Activated T-cell treated with anti-CD3 and anti-CD28 coated beads, Interleukin-2, amount 50 U/mL, for 4 hours (primary cell): ENCODE measurements around the gene DCAF7. TPM values are rescaled to one million over a fixed set of nuclear protein-coding genes. Genes with fewer than 3 reads are reported as not detected.

Experiments used
- ATAC-seq, 2 donors: fragments of 200-7000 bp; cut with Tn5 transposase; one replicate each; pipeline ENCODE4 v1.10.0; 2021
- DNase-seq: peaks from one replicate; pipeline ENCODE4 v3.0.0-alpha.2; 2020
- H3K27me3 Mint-ChIP-seq: one replicate; pipeline ENCODE4 v1.8.0; 2021; ENCODE audit warnings: low read depth, mixed read lengths
- H3K36me3 Mint-ChIP-seq: one replicate; pipeline ENCODE4 v1.8.0; 2022; ENCODE audit warnings: mixed read lengths; ENCODE audit not compliant: insufficient read depth
- H3K4me1 Mint-ChIP-seq: one replicate; pipeline ENCODE4 v1.8.0; 2021; ENCODE audit warnings: low read depth, mixed read lengths
- H3K4me3 Mint-ChIP-seq: one replicate; pipeline ENCODE4 v1.8.0; 2021; ENCODE audit warnings: mild to moderate bottlenecking, moderate library complexity, mixed read lengths
- H3K9me3 Mint-ChIP-seq: one replicate; pipeline ENCODE4 v1.8.0; 2021; ENCODE audit warnings: mixed read lengths
- total RNA-seq, 3 donors: library from RNA; stranded (reverse); gene quantifications; one replicate each; pipeline ENCODE4 v1.2.1, GENCODE V29; 2021

DCAF7 gene
- total RNA-seq, 3 donors from 2014 or later: 82.1 to 89.7 (median 86.0) TPM

DNA sequence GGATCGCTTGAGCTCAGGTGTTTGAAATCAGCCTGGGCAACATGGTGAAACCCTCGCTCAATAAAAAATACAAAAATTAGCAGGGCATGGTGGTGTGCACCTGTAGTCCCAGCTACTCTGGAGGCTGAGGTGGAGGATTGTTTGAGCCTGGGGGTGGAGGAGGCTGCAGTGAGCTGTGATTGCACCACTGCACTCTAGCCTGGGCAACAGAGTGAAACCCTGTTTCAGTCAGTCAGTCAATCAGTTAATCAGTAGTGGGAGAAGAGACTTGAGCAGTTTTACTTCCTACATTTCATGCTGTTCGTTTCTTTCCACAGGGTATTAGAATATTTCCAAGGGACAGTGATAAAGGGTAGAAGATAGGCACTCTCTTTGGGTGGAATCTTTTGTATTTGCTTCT is 80.8 kb downstream of the DCAF7 start:
- Mint-ChIP-seq H3K27me3 (no peaks in the 10 kb centered on the region), H3K4me3 (no peak overlapping the region), H3K9me3 (no peaks in the 10 kb centered on the region), H3K4me1 (peaks cover 32% of the 10 kb centered on the region), H3K36me3 (peaks cover 14% of the 10 kb centered on the region)
- DNase-seq (no peak), ATAC-seq (no peak)

DNA sequence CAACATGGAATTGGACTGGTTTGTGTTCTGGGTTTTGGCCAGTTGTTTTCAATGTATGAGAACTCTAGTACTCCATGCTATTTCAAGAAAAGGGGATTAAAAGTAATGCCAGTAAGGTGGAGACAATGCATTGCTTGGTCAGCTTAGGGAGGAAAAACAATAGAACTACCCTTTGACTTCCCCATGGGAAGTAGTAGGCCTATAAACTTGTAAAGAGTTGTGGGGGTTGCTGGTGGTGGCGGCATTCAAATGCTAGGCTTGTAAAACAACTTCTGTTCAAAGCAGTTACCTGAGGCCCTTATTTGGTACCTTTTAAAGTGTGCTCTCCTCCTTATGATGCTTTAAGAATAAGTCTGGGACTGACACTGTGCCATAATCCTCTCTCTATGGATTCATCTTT is 81.3 kb downstream of the DCAF7 start:
- Mint-ChIP-seq H3K9me3 (no peaks in the 10 kb centered on the region), H3K4me3 (no peak overlapping the region), H3K36me3 (peaks cover 19% of the 10 kb centered on the region), H3K27me3 (no peaks in the 10 kb centered on the region), H3K4me1 (peaks cover 27% of the 10 kb centered on the region)
- no peak for ATAC-seq
- DNase-seq: no peak

DNA sequence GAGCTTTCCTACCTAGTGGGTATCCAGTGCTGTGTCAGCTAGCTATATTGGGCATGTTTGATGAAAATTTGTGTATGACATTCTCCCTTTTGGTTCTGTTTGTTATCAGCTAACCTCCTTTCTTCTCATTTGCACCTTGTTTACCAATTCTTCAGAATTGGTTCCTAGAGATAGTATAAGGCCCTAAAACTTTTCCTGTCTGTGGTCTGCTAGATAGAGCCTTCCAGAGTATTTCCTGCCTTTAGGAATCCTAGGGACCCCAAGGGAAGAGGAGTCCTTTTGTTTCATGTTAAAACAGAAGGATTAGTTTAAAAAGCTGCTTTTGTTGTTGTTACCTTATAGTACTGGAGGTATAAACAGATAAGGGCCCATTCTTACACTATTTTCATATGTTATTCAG is 83.5 kb downstream of the DCAF7 start:
- ATAC-seq (no peak), DNase-seq (no peak)
- H3K9me3 Mint-ChIP-seq: no peaks in the 10 kb centered on the region
- peaks cover 23% of the 10 kb centered on the region for H3K4me1 Mint-ChIP-seq
- no peak overlapping the region for H3K4me3 Mint-ChIP-seq
- H3K27me3 Mint-ChIP-seq: no peaks in the 10 kb centered on the region
- peaks cover 23% of the 10 kb centered on the region for H3K36me3 Mint-ChIP-seq

DNA sequence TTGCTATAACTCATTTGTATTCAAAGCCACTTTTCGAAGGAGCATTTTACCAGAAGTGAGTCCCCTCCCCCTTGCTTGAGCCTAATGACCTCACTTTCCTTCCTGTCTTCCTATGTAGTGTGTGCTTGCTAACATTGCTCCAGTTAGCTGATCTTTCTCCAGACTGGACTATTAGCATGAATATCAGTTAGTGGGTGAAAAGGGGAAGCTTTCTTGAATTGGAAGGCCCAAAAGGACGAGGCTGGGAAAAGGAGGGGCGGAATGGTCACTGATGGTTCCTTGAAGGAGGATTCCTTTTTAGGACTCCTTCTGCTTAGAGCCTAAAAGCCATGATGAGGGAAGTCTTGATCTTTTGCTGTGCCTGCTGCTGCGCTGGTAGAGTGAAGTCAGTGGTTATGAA is 83.9 kb downstream of the DCAF7 start:
- no peak overlapping the region for H3K4me3 Mint-ChIP-seq
- H3K36me3 Mint-ChIP-seq: peaks cover 25% of the 10 kb centered on the region
- H3K27me3 Mint-ChIP-seq: no peaks in the 10 kb centered on the region
- no peaks in the 10 kb centered on the region for H3K9me3 Mint-ChIP-seq
- ATAC-seq (no peak), DNase-seq (no peak)
- peaks cover 27% of the 10 kb centered on the region for H3K4me1 Mint-ChIP-seq

DNA sequence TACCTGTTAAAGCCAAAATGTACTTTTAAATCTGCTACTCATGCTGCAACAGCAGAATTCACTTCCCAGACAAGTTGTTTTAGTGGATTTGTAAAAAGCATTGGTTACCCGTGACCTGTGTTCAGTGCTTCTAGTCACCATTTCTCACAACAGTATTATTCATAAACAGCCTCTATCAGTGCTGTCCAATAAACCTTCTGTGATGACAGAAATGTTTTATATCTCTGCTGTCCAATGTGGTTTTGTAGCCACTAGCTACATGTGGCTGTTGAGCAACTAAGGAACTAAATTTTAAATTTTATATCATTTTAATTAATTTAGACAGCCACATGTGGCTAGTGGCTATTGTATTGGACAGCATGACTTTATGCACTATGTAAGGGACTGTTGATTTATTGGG is 84.5 kb downstream of the DCAF7 start:
- peaks cover 28% of the 10 kb centered on the region for H3K36me3 Mint-ChIP-seq
- H3K4me1 Mint-ChIP-seq: peaks cover 27% of the 10 kb centered on the region
- DNase-seq (no peak), ATAC-seq (no peak)
- no peaks in the 10 kb centered on the region for H3K9me3 Mint-ChIP-seq
- H3K27me3 Mint-ChIP-seq: no peaks in the 10 kb centered on the region
- H3K4me3 Mint-ChIP-seq: no peak overlapping the region

DNA sequence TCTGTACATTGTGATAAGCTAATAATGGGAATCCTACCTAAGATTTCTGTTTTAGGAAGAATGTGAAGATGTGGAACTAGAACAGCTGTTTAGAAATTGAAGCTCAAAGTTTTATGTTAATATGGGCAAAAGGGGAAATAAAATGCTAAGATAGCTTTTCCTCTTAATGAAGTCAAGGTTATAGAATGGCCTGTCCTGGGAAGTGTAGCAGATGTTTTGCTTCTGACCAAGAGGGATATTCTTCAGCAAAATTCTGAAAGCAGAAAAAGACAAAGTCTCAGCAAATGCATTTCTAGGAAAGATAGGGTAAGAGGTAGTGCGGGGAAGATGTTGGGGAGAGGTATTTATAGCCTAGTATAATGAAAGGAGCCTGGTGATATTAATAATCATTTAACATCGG is 85.0 kb downstream of the DCAF7 start:
- no peak overlapping the region for H3K4me3 Mint-ChIP-seq
- no peak for ATAC-seq

DNA sequence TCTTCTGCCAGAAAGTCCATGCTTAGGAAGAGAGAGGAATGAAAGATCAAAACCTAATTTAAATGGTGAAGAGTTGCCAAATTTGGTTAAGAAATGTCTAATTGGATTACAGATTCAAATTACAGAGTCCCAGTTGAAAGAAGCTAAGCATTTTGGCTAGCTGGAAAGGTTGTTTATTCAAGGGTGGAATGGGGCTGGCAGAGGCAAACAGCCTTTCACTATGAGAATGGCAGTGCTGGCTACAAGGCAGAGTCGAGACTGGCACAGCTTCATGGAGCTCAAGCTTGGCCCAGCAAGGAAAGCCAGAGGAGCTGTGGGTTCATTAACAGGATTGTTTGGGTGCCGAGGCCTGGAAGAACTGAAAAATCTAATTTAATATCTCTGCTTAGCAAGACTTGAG is 85.5 kb downstream of the DCAF7 start:
- ATAC-seq (no peak), DNase-seq (no peak)
- Mint-ChIP-seq H3K4me3 (no peak overlapping the region), H3K9me3 (no peaks in the 10 kb centered on the region), H3K36me3 (peaks cover 28% of the 10 kb centered on the region), H3K4me1 (peaks cover 24% of the 10 kb centered on the region), H3K27me3 (no peaks in the 10 kb centered on the region)

More for the DNA sequence above, 85.0 kb downstream of the DCAF7 start:
- peaks cover 28% of the 10 kb centered on the region for H3K36me3 Mint-ChIP-seq
- peaks cover 26% of the 10 kb centered on the region for H3K4me1 Mint-ChIP-seq
- no peak for DNase-seq
- H3K27me3 Mint-ChIP-seq: no peaks in the 10 kb centered on the region
- no peaks in the 10 kb centered on the region for H3K9me3 Mint-ChIP-seq

DNA sequence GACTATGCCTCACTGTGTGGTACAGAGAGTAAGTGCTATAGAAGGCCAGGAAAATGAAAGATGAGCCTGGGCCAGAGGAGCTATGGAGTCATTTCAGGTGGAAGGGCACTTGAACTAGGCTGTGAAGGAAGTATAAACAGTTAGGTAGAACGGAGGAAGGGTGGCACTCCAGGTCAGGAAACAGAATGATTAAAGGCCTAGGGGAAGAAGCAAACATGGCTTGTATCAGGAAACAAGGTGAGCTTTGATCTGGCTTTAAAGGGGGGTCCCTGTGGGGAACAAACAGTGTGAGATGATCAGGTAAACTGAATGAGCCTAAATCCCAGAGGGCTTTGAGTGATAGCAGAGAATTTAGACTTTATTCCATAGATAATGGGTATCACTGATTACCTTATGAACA is 88.8 kb downstream of the DCAF7 start:
- Mint-ChIP-seq H3K4me1 (peaks cover 13% of the 10 kb centered on the region), H3K4me3 (no peak overlapping the region), H3K9me3 (no peaks in the 10 kb centered on the region), H3K27me3 (no peaks in the 10 kb centered on the region), H3K36me3 (peaks cover 25% of the 10 kb centered on the region)
- ATAC-seq: no peak
- DNase-seq: no peak

DNA sequence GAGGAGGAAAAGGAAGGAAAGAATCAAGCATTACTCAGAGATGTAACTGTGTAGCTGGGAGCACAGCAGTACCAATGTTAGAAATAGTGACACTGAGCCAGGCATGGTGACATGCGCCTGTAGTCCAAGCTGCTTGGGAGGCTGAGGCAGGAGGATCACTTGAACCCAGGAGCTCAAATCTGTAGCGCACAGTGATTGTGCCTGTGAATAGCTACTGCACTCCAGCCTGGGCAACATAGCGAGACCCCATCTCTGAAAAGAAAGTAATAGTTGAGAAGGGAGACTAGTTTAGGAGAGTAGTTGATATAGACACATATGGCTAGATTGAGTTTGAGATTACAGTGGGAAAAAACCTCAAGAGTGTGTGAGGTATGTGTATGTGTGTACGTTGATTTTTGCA is 89.8 kb downstream of the DCAF7 start:
- no peaks in the 10 kb centered on the region for H3K9me3 Mint-ChIP-seq
- peaks cover 13% of the 10 kb centered on the region for H3K4me1 Mint-ChIP-seq

DNA sequence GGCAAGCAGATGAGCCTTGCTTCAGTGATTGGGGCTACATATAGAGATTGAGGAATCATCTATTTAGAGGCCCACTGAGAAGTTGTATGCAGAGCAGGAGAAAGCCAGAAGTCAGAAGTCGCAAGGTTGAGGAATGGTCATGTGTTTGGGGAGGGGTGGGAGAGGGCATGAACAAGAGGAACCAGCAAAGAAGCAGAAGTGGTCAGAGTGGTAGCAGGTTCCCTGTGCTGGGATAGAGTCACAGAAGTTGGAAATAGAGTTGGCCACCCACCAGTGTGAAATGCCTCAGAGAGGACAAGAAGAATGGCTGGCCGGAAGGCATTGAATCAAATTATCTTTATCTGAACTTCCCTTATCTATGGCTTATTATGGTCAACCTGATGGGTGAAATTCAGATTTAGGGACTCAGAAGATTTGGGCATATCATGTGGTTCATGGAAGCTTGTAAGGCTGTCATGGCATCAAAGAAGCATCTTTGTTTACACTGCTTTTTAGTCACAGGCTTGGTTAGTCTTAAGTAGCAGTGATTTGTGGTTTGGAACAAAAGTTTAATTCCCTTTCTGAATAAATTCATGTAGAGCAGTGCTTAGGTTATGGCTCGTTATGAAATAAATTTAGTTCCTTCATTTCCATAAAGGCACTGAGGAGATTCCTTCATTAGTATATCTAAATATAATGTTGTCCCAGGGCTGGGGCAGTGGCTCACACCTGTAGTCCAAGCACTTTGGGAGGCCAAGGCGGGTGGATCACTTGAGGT is 91.6 kb downstream of the DCAF7 start:
- ATAC-seq: no peak
- Mint-ChIP-seq H3K4me3 (no peak overlapping the region), H3K9me3 (no peaks in the 10 kb centered on the region), H3K4me1 (peaks cover 23% of the 10 kb centered on the region), H3K27me3 (no peaks in the 10 kb centered on the region), H3K36me3 (peaks cover 24% of the 10 kb centered on the region)
- no peak for DNase-seq

More for the DNA sequence above, 89.8 kb downstream of the DCAF7 start:
- DNase-seq: no peak
- ATAC-seq: no peak
- Mint-ChIP-seq H3K4me3 (no peak overlapping the region), H3K27me3 (no peaks in the 10 kb centered on the region), H3K36me3 (peaks cover 27% of the 10 kb centered on the region)

Other genes with a start within 250 kb of the DCAF7 start
- gene CYB561, start 104.2 kb upstream of the DCAF7 start, total RNA-seq: 1 to 10 TPM; 6.4 to 9.9 (median 8.8) TPM
- under 1 TPM; 0.10 to 0.32 (median 0.24) TPM for gene ACE, start 73.4 kb upstream of the DCAF7 start, total RNA-seq
- not detected for gene KCNH6, start 27.1 kb upstream of the DCAF7 start, total RNA-seq
- gene TACO1, start 50.4 kb downstream of the DCAF7 start, total RNA-seq: 10 to 100 TPM; 38.9 to 47.0 (median 40.7) TPM
- 10 to 100 TPM; 17.9 to 21.6 (median 17.9) TPM for gene MAP3K3, start 71.9 kb downstream of the DCAF7 start, total RNA-seq
- gene LIMD2, start 149.6 kb downstream of the DCAF7 start, total RNA-seq: 100 to 1,000 TPM; 119 to 169 (median 146) TPM
- gene STRADA, start 191.3 kb downstream of the DCAF7 start, total RNA-seq: 10 to 100 TPM; 35.8 to 37.7 (median 35.9) TPM
- gene CCDC47, start 223.1 kb downstream of the DCAF7 start, total RNA-seq: 100 to 1,000 TPM in 2 of 3 donors, 10 to 100 TPM in 1; 99.5 to 103 (median 102) TPM
- 100 to 1,000 TPM in 1 of 3 donors, 10 to 100 TPM in 2; 95.1 to 112 (median 95.3) TPM for gene DDX42, start 223.7 kb downstream of the DCAF7 start, total RNA-seq